NCI-H128 (cell line): ENCODE data around the gene APBB2.
"Not testable (repeated sequence)": the region's sequence is repeated elsewhere in the genome, so short reads cannot be mapped to it uniquely, and the experiment has no call there.

Source experiments
- DNase-seq: peaks from one replicate; lab custom pipeline; 2025; ENCODE audit not compliant: unreplicated experiment; lab: John Stamatoyannopoulos, UW

The APBB2 gene

DNA sequence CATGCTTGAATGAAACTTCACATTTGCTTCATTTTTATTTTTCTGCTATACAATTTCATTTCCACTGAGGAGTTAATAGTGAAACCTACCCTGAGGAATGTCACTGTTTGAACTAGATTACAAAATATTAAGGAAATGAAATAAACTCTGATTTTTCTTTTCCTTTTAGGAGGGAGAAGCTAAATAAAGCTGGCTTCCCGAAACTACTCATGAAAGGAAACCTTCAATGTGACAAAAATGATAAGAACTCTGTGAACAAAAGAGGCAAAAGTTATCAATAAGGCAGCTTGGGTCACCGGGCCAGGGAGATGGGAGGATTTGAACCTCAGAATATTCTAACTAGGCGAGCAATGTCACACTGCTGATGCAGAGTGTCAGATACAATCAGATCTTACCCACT is 185.2 kb downstream of the APBB2 start:
- no peak for DNase-seq

DNA sequence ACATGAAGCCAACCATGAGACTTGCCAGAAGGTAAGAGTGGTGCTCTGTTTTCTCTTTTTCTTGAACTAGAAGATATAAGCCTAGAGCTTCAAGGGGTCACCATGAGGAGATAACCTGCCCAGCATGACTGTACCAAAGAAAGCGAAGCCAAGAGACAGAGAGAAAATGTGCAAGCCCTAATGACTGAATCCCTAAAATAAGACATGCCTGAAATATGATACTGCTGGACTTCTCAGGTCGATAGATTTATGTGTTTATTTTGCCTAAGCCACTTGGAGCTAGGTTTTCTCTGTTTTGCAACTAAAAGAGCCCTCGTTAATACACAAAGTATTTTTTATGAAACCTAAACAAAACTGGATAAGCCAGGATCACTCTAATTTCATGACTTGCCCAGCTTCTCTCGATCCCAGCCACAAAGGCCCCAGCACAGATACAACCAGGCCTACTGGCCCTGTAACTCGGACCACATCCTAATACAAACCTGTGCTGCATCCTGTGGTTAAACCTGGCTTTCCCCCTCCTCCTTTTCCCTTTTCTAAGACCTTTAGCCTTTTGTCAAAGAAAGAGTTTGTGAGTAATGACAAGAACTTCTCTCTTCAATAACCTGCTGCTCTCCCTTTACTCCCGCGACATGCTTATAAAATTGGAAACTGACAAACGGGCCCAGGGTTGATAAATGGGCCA is 185.8 kb downstream of the APBB2 start:
- no peak for DNase-seq

DNA sequence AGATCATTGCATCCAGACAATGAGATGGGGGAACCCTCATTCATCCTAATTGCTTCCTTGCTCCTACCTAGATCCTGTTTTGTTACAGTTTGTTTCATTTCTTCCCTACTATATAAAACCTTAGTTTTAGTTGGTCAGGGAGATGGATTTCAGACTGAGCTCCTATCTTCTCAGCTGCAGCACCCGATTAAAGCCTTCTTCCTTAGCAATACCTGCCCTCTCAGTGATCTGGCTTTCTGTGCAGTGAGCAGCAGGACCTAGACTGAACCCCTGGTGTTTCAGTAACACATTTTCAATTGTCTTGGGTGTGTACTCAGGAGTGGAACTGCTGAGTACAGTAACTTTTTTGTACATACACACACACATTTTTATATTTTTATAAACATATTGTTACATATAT is 187.4 kb downstream of the APBB2 start:
- DNase-seq, result no peak

DNA sequence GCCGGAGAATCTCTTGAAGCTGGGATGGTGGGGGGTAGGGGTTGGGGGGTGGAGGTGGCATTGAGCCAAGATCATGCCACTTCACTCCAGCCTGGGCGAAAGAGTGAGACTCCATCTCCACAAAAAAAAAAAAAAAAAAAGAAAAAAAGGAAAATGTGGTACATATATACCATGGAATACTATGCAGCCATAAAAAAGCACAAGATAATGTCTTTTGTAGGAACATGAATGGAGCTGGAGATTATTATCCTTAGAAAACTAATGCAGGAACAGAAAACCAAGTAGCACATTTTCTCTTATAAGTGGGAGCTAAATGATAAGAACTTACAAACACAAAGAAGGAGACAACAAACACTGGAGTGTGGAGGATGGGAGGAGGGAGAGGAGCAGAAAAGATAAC is 188.5 kb downstream of the APBB2 start:
- no peak for DNase-seq

DNA sequence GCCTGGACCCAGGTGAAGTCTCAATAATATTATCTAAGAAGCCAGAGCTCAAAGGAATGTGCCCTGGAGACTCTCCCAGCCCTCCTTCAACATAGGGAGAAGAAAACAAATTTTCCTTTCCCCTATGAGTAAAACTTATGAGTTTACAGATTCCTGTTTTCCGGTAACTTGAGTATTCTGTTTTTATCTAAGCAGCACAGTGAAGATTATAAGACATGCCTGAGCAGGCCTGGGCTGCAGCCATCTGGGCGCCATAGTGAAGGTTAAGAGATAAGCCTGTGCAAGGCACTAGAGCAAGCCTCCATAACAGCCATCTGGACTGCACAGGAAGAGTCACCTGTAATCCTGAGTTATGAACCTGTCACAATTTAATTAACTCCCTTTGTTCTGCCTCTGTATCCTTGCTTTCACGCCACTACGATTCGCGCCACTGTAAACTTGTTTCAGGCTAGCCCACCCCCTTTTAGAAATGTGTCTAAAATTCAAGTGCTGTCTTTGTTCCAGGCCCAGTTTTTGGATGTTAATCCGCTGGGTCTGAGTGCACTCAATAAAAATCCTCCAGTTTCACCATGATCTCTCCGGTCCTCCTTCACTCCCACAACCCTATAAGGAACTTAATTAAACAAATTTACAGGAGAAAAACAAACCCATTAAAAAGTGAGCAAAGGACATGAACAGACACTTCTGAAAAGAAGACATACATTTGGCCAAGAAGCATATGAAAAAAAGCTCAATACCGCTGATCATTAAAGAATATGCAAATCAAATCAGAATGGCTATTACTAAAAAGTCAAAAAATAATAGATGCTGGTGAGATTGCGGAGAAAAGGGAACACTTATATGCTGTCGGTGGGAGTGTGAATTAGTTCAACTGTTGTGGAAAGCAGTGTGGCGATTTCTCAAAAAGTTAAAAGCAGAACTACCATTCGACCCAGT is 189.5 kb downstream of the APBB2 start:
- DNase-seq, result no peak

DNA sequence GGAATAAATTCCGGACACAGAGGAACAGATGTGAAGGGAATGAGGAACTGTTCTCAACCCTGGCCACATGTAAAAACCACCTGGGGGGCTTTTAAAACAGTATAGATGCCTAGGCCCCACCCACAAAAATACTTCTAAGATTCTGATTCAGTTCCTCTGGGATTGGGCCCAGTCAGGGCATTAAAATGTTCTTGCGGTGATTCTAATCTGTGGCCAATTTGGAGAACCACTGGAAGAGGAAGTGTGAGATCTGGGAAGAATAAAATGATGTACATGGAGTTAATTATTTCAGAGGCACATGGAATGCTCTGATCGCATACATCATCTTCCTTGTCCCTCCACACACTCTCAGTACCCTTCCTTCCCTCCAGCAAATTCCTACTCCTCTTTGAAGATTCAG is 192.2 kb downstream of the APBB2 start:
- DNase-seq, result no peak

DNA sequence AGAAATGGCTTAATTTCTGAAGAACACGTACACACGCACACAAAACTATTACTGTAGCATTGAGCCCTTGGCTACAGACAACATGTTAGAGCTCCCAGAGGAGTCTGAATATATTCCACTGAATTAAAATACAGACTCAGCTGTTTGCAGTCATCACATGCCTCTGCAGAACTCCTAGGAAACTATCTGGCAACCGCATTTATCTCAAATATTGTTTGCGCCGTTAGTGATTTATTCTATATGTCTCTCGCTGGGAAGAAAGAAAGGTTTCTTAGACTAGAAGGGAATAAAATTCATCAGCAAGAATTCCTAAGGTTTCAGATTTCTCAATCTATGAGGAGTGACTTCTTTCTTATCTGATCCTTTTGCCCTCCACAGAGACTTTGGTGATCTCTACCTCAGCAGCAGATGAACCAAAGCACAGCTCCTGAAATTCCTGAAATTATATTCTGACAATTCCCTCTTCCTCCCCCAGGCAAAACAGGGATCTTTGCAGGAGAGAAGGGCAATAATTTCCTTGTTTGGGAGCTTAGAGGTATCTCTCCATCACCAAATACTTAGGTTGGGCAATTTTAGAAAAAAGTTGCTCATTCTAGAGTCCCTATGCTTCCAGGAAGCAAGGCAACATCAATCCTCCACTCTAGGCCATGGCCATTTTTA is 199.2 kb downstream of the APBB2 start:
- DNase-seq, result no peak

DNA sequence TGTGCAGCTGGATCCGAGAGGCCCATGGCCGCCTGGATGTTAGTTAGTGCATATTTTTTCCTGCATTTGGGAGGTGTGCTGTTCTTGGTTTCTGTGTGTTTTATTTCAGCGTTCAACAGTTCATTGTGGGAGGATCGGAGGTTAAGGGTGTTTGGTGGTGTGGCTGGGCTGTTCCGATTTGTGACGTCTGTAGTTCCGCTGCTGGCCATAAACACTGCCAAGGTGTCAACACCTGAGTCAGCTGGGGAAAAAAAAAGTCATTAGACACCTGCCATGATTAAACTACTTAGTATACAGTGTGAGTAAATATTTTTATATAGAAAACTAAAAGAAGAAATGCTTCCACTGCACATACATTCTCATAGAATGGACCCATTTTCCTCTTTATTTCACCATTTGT is 200.2 kb downstream of the APBB2 start:
- DNase-seq, result no peak

DNA sequence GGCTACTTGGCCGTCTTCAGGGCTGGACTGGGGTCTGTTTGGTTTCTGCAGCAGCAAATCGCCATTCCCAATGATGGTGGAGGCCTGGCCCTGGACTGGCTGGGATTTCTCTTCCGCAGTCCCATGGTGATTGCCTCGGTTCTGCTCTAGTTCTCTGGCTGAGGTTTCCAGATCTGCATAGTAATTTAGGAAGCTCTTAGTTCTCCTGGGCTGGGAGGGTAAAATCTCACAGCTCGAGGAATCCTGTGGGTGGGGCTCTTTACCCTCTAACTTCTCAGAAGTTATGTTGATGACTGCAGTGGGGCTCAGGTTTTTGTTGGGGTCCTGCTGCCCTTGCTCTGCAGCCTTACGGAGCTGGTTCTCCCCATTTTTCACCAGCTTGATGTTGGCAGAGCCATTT is 200.6 kb downstream of the APBB2 start:
- no peak for DNase-seq

DNA sequence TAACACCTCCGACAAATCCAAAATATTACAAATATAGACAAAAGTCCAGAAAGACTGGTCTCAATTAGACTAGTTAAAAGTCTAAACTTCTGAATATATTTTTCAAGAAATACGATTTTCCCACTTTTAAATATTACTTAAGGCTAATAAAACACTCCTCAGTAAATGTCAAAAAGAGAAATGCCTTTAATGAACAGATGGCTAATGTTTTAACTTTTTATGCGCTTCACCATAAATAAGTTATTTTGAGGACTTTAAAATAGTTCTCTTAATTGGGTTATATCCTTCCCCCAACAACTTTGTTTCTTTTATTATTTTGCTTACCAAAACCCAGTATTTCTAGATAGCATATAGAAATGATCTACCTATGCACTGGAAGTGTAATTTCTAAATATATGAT is 201.4 kb downstream of the APBB2 start:
- no peak for DNase-seq

DNA sequence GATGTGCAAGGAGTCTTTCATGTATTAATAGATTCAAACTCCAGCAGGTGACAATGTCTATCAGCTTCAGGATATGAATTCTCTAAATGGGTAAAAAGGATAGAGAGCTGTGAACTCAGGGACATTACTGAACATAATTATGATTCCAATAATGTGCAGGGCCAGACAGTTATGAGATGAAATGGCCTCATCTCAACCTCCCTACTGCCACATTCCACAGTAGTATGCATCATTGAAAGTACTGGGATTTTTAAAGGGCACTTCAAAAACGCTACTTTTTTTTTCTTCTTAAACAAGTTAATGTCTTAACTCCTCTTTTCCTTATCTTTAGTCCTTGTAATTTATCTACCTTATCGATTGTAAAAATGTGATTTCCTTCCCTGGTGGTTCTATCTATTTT is 202.0 kb downstream of the APBB2 start:
- DNase-seq, result no peak

DNA sequence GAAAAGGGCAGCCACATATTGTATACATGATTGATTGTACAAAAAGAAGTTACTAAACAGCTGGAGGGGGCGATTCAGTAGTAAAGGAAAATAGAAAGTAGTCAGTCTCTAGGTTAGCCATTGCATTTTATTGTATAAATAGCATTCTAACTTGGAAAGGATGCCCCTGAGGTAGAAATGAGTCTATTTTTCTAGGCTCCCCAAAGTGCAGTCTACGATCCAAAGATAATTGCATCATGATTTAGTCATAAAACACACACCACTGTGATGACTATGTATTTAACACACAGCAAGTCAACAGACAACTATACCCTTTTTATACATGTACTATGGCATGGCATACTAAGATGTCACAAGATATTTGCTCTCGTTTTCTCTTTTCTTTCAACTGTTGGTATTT is 204.9 kb downstream of the APBB2 start:
- no peak for DNase-seq

DNA sequence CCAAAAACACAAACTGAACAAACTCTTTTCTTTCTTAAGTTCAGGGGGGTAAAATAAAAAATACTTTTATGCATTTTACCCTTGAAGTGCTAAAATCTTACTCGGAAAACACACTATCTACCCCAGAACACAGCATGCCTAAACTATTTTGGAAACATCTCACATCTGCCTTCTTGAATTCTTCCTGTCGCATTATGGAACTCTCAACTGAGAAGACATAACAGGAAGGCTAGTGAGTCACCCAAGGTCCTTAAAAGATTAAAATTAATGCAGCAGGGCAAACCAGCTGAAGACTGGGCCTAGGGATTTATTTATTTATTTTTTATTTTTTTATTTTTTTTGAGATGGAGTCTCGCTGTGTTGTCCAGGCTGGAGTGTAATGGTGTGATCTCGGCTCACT is 208.2 kb downstream of the APBB2 start:
- DNase-seq, result no peak

DNA sequence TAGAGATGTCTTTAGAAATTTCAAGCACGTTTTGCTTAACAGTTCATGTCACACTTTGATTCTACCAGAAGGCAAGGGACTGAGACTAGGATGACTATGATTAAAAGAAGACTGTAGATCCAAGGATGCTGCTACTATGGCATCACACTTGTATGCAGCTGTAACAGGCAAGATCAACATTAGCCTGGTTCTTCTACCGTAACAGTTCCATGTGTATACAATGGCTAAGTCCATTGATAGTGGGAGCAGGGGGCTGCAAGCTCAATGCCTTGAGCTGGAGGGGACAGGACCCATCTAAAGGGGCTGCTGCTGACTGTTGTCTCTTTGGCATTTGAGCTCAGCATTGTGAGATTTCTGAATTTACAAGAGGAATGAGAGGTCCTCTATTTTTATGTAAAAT is 212.0 kb downstream of the APBB2 start:
- no peak for DNase-seq

DNA sequence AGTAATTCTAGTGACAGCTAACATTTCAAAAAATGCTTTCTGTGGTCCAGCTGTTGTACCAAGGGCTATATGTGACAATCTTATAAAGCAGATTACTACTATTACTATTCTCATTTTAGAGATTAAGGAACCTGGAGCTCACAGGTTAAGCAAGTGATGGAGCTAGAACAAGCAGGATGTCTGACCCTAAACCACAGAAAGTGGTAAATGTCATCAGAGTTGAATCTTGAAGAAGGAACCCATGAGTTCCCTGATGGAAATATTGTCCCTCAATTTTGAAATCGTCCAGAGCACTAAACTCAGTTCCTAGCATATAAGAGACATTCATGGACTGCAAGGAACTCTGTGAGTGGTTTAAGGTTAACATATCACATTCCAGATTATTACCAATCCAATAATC is 214.0 kb downstream of the APBB2 start:
- no peak for DNase-seq

DNA sequence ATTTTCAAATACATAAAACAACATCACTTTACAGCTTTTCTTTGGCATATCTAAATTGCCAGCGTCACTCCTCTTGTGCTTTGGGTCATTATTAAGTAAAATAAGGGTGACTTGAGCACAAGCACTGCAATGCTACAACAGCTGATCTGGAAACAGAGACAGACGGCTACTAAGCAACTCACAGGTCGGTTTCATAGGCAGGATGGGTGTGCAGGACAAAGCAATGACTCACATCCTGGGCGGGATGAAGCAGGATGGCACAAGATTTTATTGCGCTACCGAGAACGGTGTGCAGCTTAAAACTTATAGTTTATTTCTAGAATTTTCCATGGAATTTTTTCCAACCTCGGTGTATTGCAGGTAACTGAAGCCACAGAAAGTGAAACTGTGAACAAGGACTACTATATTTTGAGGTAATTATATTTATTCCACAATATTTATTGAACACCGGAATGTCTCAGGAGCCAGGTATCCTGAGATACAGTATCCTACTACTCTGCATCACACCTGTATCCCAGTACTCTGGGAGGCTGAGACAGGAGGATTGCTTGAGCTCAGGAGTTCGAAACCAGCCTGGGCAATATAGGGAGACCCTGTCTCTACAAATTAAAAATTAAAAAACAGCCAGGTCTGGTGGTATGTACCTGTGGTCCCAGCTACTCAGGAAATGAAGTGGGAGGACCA is 215.5 kb downstream of the APBB2 start:
- no peak for DNase-seq

DNA sequence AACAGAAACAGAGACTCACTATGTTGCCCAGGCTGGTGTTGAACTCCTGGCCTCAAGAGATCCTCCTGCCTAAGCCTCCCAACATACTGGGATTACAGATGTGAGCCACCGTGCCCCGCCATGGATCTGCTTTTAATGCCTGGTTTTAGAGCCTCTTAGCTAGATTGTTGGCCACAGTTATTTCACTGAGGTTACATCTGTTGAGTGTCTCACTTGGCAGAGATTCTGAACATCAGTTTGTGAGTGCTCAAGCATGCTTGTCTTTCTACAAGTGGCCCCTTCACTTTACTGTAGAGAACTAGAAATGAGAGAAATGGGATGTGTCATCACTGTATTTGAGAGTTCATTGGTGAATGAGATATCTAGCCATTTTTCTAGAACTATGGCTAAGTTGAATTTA is 218.5 kb downstream of the APBB2 start:
- no peak for DNase-seq

DNA sequence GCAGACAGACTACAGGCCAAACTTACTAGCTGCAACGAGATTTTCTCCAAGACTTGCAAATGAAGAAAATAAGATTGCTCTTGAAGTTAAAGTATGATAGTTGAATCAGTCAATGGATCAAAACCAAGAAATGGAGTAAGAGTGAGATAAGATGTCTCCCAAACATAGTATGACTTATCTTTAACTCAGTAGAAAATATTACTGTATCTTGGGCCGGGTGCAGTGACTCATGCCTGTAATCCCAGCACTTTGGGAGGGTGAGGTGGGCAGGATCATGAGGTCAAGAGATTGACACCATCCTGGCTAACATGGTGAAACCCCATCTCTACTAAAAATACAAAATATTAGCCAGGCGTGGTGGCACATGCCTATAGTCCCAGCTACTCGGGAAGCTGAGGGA is 220.0 kb downstream of the APBB2 start:
- DNase-seq, result not testable (repeated sequence)

DNA sequence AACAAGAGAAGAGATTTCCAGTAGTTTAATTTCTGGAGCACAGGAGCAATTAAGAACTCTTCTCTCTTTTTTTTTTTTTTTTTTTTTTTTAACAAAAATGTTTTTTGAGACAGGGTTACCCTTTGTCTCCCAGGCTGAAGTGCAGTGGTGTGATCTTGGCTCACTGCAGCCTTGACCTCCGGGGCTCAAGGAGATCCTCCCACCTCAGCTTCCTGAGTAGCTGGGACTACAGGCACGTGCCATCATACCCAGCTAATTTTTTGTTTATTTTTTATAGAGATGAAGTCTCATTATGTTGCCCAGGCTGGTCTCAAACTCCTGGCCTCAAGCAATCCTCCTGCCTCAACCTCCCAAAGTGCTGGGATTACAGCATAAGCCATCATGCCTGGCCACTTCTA is 221.0 kb downstream of the APBB2 start:
- not testable (repeated sequence) for DNase-seq

DNA sequence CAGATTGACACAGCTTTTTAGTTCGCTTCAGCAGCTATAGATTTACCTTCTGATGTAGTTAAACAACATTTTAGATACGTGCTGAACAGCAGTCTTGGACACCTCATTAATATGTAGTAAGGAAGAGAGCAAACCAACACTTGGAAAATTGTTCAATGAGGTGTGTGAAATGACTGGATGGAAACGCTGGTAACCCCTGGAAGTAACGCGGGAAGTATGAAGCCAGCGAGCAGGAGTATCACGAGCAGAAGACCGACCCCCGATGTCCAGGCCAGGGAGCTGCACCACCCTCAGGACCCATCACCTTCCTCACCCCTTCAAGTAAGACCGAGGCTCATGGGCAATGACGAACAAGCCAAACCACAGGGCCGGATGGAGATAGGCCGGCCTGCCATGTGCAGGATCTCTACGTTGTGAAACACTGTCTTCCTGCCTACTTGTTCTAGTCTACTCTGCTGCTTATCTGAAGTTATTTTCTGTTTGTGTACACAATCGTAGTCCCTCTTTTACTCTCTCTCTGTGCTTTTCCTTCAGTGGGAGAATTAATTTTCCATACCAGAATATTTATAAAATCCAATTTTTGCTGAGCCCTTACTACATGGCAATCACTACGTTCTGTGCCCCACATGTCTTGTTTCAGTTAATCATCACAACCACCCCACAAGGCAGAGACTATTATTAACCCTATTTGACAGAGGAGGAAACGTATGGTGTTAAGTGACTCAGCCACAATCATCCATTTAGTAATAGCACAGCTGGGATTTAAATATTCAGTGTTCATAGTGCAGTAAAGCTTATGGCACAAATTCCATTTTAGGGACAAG is 221.7 kb downstream of the APBB2 start:
- no peak for DNase-seq

DNA sequence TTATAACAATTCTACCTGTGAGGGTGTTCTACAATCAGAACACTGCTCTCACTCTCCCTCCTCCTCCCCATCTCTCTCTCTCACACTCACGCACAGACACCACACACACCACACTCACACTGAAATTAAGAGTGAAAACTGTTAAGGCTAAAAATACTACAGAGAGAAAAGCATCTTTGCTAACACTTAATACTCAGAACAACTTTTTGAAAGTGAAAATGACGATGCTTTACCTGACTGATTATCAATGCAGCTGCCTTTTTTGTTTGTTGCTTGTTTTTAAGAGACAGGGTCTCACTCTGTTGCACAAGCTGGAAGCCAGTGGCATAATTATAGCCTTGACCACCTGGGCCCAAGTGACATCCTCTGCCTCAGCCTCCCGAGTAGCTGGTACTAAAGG is 222.4 kb downstream of the APBB2 start:
- DNase-seq, result no peak
